A549 treated with RU486 at 1 μM for 4 hours (cell line): ENCODE data around the gene MMP8. TPM values are rescaled to one million over a fixed set of nuclear protein-coding genes. Genes with fewer than 3 reads are reported as not detected.

ENCODE experiments used
- total RNA-seq: library from RNA; stranded (reverse); fragments of 200-300 nt; extraction: Qiagen RNA extraction; gene quantifications from 5 replicates; pipeline ENCODE4 v1.2.3, GENCODE V29; 2022; ENCODE audit warnings: low read depth

MMP8 gene, protein sequence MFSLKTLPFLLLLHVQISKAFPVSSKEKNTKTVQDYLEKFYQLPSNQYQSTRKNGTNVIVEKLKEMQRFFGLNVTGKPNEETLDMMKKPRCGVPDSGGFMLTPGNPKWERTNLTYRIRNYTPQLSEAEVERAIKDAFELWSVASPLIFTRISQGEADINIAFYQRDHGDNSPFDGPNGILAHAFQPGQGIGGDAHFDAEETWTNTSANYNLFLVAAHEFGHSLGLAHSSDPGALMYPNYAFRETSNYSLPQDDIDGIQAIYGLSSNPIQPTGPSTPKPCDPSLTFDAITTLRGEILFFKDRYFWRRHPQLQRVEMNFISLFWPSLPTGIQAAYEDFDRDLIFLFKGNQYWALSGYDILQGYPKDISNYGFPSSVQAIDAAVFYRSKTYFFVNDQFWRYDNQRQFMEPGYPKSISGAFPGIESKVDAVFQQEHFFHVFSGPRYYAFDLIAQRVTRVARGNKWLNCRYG
- total RNA-seq = not detected in 5 replicates

DNA sequence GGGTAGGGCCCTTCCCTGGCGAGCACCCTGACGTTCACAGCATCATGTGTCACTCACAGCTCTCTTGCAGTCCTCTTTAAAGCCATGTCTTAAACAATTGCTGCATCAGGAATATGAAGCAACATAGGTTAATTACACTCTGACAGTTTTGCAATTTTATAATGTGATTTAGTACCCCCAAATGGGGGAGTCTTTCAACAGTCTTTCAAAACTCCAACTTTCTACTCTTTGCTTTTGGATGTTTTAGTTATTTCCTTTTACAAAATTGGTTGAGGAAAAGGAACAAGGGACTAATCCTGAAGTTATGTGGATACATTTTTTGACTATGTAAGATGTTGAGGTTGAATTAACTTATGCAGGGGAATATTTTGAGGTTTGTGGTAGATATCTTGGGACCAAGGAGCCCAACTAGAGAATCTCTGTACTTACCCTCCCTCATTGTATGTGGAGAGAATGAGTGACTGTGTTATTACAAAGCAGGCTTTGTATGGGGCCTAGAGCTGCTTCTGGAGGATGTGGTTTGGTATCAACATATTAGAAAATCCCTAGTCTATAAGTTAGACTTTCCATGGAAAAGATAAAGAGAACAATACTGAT is at the start of gene MMP8:
MMP8 (minus strand) TSS at position 51 of the 597 bp plus-strand sequence. CDS start 99 bp downstream, outside the sequence.

DNA sequence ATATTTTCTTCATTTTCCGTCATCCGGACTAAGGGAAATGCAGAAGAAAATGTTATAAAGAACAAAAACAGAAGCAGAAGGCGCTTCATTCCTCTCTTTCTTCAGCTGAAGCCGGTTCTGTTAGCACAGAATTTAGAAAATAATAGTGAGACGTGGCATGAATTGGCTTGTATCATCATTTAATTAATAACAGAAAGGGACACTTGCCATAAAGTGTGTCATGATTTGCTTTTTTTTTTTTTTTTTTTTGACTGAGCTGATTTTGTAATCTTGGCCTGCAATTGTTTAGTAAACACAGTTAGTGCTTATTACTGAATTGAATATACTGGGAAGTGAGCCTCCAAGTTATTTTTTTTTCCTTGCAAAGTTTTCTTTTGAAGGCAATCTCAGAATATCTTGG is 19.1 kb downstream of the MMP8 start, which contains the start of gene MMP27:
MMP27 (minus strand) TSS at position 144 of the 400 bp plus-strand sequence; CDS start at position 89, 55 bp downstream.

Other genes with a start within 250 kb of the MMP8 start
- gene MMP7, start 194.2 kb downstream of the MMP8 start, total RNA-seq = 20.9 to 30.7 TPM (median 24.7 TPM) in 5 replicates
- 0.09 TPM in 1 of 5 replicates, not detected in the others for gene MMP20, start 99.6 kb downstream of the MMP8 start, total RNA-seq
- not detected in 5 replicates for gene MMP27, start 19.2 kb downstream of the MMP8 start, total RNA-seq
- 1.1 to 2.3 TPM (median 1.5 TPM) in 5 replicates for gene MMP10, start 55.7 kb upstream of the MMP8 start, total RNA-seq
- 0.71 to 1.4 TPM (median 1.1 TPM) in 5 replicates for gene MMP1, start 73.2 kb upstream of the MMP8 start, total RNA-seq
- 0.31 to 0.45 TPM in 2 of 5 replicates, not detected in the others for gene MMP3, start 118.7 kb upstream of the MMP8 start, total RNA-seq
- 0.08 TPM in 1 of 5 replicates, not detected in the others for gene MMP12, start 150.0 kb upstream of the MMP8 start, total RNA-seq
- gene MMP13, start 230.8 kb upstream of the MMP8 start, total RNA-seq = not detected in 5 replicates